GM10847 (cell line): ENCODE results near the gene SLC28A1.

ENCODE experiments used
- POLR2A ChIP-seq: IDR thresholded peaks from 2 replicates; pipeline ENCODE4 v1.6.1; 2011; ENCODE audit not compliant: insufficient read length; ENCODE audit errors: extremely low read depth

The SLC28A1 gene

DNA sequence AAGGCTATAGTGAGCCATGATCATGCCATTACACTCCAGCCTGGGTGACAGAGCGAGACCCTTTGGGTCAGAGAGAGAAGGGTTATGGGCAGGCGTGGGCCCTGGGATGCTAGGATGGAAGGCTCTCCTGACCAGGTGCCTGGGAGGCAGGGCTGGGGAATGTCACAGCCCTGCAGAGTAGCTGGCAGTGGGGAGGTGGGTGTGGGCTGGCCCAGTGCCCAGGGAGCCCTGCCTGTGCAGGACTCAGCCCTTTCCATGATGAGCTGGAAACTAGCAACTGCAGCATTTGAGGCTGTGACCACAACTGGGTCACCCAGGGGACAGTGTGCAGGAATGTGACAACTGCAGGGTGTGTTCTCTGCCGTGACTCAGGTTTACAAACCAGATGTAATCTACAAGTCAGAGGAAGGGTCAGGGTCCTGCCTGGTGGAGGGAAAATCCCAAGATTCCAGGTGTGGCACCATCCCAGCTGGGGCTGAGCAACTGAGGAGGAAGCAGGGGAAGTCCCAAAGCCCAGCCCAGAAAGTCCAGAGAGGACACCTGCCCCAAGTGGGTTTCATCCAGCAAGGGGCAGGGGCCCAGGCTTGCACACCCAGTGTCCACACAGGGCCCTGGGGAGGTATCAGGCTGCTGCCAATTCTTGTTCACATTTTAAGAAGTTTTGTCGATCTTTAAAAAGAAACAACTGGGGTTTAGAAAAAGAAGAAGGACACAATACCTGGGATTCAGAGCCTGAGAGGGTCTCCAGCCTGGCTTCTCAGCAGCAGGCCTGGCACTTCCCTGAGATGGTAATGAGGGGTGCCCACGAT lies 45.5 kb downstream of the SLC28A1 start:
- no peak for TF ChIP-seq POLR2A

DNA sequence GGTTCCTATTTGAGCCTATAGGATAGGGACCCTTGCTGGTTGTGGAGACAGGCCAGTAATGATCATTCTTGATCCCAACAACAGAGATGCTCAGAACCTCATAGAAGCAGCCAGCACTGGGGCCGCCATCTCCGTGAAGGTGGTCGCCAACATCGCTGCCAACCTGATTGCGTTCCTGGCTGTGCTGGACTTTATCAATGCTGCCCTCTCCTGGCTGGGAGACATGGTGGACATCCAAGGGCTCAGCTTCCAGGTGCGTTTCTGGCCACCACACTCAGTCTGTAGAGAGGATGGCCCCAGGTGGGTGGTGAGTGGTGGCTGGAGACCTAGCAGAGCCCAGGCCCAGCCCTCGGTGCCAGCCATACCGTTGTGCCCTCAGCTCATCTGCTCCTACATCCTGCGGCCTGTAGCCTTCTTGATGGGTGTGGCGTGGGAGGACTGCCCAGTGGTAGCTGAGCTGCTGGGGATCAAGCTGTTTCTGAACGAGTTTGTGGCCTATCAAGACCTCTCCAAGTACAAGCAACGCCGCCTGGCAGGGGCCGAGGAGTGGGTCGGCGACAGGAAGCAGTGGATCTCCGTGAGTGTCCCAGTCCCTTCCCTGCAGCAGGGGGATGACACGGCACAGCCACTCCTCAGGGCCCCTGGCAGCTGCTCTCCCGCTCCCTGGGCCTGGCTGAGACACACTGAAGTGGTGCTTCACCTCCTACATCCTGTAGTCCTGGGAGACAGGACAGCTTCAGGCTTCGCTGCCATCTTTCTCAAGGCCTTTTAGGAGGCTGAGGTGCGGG lies 50.7 kb downstream of the SLC28A1 start:
- no peak for TF ChIP-seq POLR2A

DNA sequence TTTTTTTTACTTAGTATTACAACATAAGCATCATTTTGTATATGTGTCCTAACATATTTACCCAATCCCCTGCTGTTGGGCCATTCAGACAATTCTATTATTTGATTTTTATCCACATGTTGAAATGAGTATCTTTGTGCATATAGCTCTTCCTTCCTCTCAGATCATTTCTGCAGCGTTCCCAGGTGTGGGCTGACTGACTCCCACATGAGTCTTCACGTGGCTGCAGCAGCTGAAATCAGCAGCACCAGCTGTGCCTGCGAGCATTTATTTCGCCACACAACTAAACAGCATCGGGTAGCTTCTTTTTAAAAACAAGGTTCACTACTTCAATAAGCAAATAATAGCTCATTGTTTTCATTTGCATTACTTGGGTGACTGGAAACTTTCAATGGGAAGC lies 52.7 kb downstream of the SLC28A1 start:
- TF ChIP-seq POLR2A = no peak

DNA sequence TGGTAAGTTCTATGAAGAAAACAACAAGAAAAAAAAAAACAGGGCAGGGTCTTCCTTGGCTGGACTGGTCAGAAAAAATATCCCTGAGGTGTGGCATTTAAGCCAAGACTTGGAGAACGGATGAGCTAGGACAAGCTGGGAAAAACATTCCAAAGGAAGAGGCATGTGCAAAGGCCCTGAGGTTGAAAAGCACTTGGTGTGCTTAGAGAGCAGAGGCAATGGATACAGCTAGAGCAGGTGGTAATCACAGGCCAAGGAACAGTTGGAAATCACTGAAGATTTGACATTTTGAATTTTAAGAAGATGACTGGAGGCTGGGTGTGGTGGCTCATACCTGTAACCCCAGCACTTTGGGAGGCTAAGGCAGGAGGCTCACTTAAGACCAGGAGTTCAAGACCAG lies 54.3 kb downstream of the SLC28A1 start:
- no peak for TF ChIP-seq POLR2A

DNA sequence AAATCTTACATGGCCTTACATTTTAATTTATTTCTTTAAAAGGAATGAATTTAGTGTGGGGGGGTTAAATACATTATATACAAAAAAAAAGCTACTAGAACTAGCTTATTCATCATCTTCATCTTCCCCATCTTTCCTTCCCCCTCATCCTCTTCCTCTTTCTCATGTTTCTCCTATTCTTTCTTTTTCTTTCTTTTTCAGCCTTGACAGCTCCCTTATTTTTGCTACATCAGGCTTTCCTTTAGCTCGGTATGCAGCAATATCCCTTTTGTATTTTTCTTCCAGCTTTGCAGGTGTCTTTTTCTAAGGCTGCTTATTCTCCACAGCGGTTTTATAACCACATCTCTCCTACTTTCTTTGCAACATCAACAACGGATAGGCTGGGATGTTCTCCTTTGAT lies 55.9 kb downstream of the SLC28A1 start:
- no peak for TF ChIP-seq POLR2A

DNA sequence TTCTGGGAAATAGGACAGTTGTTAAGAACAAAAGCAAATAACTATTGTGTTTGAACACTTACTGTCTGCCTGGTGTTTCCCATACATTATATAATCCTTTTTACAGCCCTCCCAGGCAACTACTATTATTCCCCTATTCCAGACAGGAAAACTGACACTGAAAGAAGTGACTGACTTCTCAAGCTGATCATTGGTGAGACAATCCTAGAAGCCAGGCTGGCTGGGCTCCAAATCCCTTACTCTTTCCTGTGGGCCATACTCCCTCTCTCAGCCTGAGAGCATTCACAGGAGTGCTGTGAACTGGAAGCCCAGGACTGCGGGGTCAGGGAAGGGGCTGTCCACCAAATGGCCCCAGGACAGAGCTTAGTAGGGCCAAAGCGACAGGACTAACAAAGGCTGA lies 58.0 kb downstream of the SLC28A1 start:
- TF ChIP-seq POLR2A = no peak

DNA sequence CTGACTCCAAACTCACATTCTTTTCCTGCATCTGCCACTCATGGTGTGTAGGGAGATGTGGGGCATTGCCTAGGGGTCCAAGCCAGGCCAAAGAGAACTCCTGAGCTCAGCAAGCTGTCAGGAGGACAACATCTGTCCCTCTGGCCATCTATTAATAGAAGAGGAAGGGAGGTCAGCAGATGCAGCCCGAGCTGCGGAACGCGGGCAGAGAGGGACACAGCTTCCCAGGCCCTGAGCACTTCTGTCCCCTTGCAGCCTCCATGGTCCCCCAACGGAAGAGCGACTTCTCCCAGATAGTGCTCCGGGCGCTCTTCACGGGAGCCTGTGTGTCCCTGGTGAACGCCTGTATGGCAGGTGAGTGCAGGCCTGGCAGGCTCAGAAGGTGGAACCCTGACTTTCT lies 59.8 kb downstream of the SLC28A1 start:
- no peak for TF ChIP-seq POLR2A

DNA sequence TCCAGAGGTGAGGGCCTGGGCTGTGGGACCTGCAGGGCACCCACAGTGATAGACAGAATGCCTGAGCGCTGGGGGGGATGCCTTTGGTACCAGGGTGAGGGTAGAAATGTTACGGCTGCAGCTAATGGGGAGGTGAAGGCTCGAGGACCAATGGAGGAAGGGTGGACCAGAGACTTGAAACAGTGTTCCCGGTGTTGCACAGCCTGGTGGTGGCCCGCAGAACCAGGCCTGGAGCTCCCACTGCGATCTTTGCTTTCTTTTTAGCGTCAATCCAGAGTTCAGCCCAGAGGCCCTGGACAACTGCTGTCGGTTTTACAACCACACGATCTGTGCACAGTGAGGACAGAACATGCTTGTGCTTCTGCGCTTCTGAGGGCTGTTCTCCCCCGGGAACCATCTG lies 60.4 kb downstream of the SLC28A1 start:
- no peak for TF ChIP-seq POLR2A

DNA sequence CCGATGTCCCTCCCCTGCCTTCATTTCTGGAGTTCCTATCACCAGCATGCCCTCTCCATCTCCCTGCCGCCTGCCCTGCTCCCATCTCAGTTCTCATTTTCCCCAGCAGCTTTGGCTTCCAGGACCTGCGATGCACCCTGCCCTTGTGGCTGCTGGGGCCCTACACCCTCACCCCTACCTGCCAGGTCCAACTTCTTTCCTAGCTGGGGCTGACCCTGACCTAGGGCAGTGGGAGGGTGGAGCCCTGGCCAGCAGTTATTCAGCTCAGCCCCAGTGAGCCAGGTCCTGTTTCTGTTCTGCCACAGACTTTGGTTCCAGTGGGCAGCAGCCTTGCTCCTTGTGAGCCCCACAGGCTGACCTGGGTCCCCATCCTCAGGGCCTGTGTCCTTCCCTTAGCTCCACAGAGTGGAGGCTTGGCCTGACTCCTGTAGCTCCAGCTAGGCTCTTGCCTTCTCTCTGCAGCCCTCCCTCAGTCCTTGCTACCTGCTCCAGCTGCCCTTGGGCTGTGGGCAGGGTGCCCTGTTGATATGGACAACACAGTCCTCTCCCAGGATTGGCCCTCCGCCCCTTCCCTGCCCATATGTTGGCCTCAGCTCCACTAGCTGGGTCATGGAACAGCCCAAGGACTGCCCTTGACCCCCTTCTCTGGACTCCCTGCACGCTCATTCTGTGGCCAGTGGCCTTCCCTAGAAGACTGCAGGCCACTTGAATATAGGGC lies 62.5 kb downstream of the SLC28A1 start:
- TF ChIP-seq POLR2A = no peak

DNA sequence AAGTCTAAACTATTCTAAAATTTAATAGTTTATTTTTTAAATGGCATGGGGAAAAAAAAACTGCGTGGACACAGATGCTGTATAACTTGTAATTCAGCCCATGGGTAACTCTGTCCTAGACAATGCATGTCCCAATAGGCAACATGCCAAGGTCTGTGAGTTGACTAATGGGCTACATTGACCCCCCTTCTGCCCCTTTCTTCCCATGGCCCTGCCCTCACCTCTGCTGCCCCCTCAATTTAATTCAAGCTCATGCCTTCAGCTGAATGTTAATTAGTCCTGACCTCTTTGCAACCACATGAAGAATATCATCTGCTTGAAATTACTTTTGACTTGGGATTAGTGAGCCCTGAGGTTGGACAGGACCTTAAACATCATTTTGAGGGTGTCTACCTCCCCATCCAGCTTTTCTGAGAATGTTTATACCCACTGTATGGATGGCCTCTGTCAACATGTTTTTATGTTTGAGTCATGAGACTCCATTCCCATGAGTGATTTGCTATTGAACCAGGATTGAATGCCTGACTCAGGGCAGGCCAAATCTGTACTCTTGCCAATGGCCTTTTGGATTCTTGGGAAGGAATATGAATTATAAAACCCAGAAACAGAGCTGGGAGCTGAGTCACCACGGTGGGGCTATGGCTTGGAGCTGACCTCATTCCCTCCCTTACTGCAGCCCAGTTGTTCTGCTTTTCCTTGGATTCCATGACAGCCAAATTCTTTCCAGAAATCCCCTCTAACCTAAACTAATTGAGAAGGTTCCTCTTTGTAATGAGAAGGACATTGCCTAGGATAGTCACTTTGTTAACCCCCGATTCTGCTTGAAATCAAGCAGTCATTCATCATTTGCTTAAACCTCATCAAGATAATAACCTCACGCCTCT lies 63.7 kb downstream of the SLC28A1 start:
- no peak for TF ChIP-seq POLR2A

DNA sequence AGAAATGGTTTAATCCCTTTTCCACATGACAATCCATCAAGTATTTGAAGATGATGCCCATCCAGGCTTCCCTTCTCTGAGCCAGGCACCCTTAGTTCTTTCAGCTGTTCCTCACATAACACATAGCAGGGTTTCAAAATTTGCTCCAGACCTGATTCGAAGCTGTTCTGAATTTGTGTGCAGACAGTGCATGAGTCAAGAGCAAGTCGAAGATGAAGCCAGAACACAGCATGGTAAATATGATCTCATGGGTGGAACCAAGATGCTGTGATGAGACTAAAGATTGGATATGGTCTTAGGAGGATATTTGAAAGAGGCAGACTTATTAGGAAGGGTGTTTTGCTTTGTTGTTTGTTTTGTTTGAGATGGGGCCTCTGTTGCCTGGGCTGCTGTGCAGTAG lies 64.6 kb downstream of the SLC28A1 start:
- TF ChIP-seq POLR2A = no peak

DNA sequence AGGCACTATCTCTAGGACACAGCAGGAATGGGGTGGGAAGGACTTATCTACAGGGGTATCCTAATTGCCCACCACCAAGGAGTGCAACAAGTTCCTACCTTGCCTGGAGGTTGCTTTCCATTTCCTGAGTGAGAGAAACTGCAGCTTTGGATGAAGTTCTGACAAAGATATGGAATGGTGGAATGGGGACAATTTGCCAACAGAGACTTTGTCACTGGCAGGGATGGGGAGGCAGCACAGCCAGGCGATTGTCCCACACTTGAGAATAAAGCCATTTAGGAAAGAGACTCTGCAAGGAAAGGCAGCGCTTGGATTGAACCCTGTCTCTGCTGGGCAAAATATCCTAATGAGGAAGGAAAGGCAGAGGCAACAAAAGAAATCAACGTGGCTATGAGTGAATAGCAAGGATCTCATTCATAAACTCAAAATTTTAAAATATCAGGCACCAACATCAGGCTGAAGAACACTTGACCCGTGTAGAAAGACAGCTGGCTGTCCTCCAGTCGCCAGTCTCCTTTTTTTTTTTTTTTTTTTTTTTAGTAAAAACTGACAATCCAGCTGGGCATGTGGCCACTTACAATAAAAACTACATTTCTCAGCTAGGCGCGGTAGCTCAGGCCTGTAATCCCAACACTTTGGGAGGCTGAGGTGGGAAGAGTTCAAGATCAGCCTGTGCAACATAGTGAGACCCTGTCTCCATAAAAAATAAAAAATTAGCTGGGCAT lies 65.5 kb downstream of the SLC28A1 start:
- TF ChIP-seq POLR2A = no peak

DNA sequence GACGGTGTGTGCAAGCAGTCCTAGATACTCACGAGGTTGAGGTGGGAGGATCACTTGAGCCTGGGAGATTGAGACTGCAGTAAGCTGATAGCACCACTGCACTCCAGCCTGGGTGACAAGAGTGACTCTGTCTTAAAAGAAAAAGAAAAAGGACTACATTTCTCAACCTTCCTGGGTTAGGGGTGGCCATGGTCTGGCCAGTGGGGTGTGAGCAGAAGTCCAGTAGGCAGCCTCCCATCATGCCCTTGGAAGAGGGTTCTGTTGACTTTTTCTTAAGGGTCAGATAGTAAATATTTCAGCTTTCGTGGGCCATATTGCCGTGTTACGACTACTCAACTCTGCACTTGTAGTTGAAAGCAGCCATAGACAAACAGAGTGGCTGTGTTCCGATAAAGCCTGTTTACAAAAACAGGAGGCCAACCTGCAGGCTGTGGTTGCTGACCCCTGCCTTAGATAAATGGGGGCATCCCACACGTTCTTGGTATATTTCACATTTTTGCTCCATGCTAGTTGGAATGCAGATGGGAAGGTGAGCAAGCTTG lies 66.2 kb downstream of the SLC28A1 start:
- TF ChIP-seq POLR2A = no peak

DNA sequence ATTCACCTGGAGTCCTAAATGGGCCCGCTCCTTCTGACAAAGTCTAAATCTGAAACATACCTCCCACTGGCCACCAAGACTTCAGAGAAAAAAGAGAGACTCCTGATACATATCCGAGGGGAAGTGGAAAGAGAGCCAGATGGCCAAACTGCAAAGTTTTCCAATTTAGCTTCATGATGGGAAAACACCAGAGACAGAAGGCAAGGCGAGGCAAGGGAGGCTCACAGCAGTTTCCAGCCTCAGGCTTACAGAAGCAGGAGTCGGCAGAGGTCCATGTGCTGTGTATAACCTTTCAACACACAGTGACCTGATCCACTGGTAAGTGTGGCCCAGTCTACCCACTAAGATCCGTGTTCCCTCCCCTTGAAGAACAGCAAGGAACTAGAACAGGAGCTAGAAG lies 67.3 kb downstream of the SLC28A1 start:
- no peak for TF ChIP-seq POLR2A
